ENCODE data around the gene EEF1AKMT4.

The EEF1AKMT4 gene

GRCh38 chr3:184235381-184236032, 14.0 kb upstream of the EEF1AKMT4 start:
- DNase-seq, result no peak

- no peak for DNase-seq
These were observed 13.4 kb upstream of the EEF1AKMT4 start for GRCh38 chr3:184236033-184236410.

GRCh38 chr3:184236636-184237035, 12.8 kb upstream of the EEF1AKMT4 start:
- DNase-seq, result no peak

GRCh38 chr3:184237211-184237610, 12.3 kb upstream of the EEF1AKMT4 start:
- no peak for DNase-seq

- DNase-seq, result no peak
These were observed 11.7 kb upstream of the EEF1AKMT4 start for GRCh38 chr3:184237807-184238206.

GRCh38 chr3:184238246-184238818, 11.1 kb upstream of the EEF1AKMT4 start:
- DNase-seq, result no peak

- DNase-seq, result no peak
These were observed 10.3 kb upstream of the EEF1AKMT4 start for GRCh38 chr3:184239221-184239620.

- DNase-seq, result no peak
These were observed 9.8 kb upstream of the EEF1AKMT4 start for GRCh38 chr3:184239708-184240107.

- DNase-seq, result no peak
These were observed 8.9 kb upstream of the EEF1AKMT4 start for GRCh38 chr3:184240384-184241140.

GRCh38 chr3:184241141-184241446, 8.4 kb upstream of the EEF1AKMT4 start:
- DNase-seq, result no peak

GRCh38 chr3:184241447-184242296, 7.8 kb upstream of the EEF1AKMT4 start:
- DNase-seq, result no peak

GRCh38 chr3:184242297-184242685, 7.2 kb upstream of the EEF1AKMT4 start:
- DNase-seq, result no peak

- DNase-seq, result peak in 55 of 58 donors; percentile 20 to 86 (median 69)
These were observed 739 bp upstream of the EEF1AKMT4 start, which contains the start of gene ALG3 for GRCh38 chr3:184248454-184249411. Gene ALG3, minus strand, starts transcription at chr3:184248962. Its CDS starts 22 bp downstream, at chr3:184248940.

GRCh38 chr3:184250167-184250828, 826 bp downstream of the EEF1AKMT4 start:
- peak in 52 of 58 donors; percentile 15 to 87 (median 54) for DNase-seq

- DNase-seq, result no peak
These were observed 6.0 kb downstream of the EEF1AKMT4 start for GRCh38 chr3:184255291-184256039.

- DNase-seq, result peak in 3 of 58 donors; percentile 19 to 76 (median 28)
These were observed 7.8 kb downstream of the EEF1AKMT4 start for GRCh38 chr3:184257083-184257915.

- DNase-seq, result no peak
These were observed 9.5 kb downstream of the EEF1AKMT4 start for GRCh38 chr3:184258926-184259325.

GRCh38 chr3:184259396-184259877, 10.0 kb downstream of the EEF1AKMT4 start:
- DNase-seq, result peak in 1 of 58 donors; percentile 20

Data from anterior cingulate cortex (tissue), 58 donors.